Mucosa of rectum (tissue), 2 donors: ENCODE data around the gene NTHL1.

Source experiments
- H3K27ac ChIP-seq, 2 donors: one replicate each; pipeline ENCODE4 v1.7.0; 2013; ENCODE audit warnings: inconsistent platforms in 2 of 2, low read depth in 2 of 2, low read length in 2 of 2
- H3K27me3 ChIP-seq, 2 donors: one replicate each; pipeline ENCODE4 v1.7.0; 2013; ENCODE audit warnings: low read length in 2 of 2; ENCODE audit not compliant: control insufficient read depth in 2 of 2, insufficient read depth in 2 of 2
- H3K36me3 ChIP-seq, 2 donors: one replicate each; pipeline ENCODE4 v1.7.0; 2013; ENCODE audit warnings: low read length in 2 of 2; ENCODE audit not compliant: control insufficient read depth in 2 of 2, insufficient read depth in 2 of 2
- H3K4me1 ChIP-seq, 2 donors: one replicate each; pipeline ENCODE4 v1.7.0; 2013; ENCODE audit warnings: low read length in 2 of 2, mild to moderate bottlenecking in 1 of 2; ENCODE audit not compliant: control insufficient read depth in 2 of 2, insufficient read depth in 2 of 2
- H3K4me3 ChIP-seq, 2 donors: one replicate each; pipeline ENCODE4 v1.7.0; 2013; ENCODE audit warnings: low read length in 2 of 2
- H3K9ac ChIP-seq, 2 donors: one replicate each; pipeline ENCODE4 v1.7.0; 2013; ENCODE audit warnings: low read length in 2 of 2, low read depth in 1 of 2, mild to moderate bottlenecking in 1 of 2
- H3K9me3 ChIP-seq, 2 donors: one replicate each; pipeline ENCODE4 v1.7.0; 2013; ENCODE audit warnings: low read length in 2 of 2; ENCODE audit not compliant: control insufficient read depth in 2 of 2
- donor health status: healthy.
- donor health status: Normal muscosa, but diverticular disease.

The NTHL1 gene

DNA sequence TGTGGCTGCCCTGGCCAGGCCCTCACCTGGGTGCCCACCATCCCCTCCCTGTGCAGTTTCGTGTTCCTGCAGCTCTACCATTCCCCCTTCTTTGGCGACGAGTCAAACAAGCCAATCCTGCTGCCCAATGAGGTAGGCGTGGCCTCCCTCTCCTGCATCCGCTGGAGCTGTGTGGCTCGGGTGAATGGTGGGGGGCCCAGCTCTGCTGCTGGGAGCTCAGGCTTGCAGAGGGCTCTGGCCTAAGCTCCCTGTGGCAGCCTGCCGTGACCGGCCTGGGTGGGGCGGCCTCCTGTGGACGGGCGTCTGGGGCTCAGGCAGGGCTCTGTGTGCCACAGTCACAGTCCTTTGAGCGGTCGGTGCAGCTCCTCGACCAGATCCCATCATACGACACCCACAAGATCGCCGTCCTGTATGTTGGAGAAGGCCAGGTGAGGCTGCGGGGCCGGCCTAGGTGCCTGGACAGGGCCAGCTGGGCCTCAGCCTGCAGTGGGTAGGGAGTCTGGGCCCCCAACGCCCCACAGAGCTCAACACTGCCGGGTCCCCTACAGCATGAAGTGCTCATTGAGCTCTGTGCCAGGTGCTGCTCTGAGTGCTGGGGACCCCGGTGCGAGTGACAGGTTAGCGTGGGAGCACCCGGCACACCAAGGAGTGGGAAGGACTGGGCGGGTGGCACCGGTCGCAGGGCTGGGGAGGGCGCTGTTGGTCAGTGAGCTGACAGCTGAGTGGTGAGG, 37.4 kb upstream of the NTHL1 start:
- Histone ChIP-seq H3K9ac (no peak overlapping the region), H3K27me3 (no peaks in the 10 kb centered on the region), H3K36me3 (peaks cover 53 to 54% of the 10 kb centered on the region in 2 donors), H3K4me1 (peaks cover 10 to 22% of the 10 kb centered on the region in 2 donors), H3K27ac (no peak overlapping the region), H3K9me3 (no peaks in the 10 kb centered on the region), H3K4me3 (no peak overlapping the region)

DNA sequence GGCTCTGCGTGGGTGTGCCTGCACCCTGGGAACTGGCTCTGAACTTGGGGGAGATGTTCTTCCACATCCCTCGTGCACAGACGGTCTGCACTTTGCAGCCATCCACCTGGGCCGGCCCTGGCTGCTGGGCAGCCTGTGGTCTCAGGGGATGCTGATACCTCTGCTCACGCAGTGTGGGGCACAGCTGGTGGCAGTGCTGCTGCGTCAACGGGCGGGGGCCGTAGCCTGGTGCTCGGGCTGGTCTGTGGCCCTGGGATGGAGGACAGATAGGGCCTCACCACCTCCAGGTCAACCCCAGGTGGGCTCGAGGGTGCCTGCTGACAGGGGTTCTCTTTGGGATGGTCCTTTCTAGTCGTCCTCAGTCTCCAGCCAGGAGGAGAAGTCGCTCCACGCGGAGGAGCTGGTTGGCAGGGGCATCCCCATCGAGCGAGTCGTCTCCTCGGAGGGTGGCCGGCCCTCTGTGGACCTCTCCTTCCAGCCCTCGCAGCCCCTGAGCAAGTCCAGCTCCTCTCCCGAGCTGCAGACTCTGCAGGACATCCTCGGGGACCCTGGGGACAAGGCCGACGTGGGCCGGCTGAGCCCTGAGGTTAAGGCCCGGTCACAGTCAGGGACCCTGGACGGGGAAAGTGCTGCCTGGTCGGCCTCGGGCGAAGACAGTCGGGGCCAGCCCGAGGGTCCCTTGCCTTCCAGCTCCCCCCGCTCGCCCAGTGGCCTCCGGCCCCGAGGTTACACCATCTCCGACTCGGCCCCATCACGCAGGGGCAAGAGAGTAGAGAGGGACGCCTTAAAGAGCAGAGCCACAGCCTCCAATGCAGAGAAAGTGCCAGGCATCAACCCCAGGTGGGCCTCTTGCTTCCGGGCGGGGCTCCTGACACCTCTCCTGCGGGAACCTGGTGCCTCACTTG, 36.5 kb upstream of the NTHL1 start:
- no peak overlapping the region for H3K27ac ChIP-seq
- H3K4me1 ChIP-seq: peaks cover 10 to 18% of the 10 kb centered on the region in 2 donors
- peaks cover 57 to 62% of the 10 kb centered on the region in 2 donors for H3K36me3 ChIP-seq
- H3K27me3 ChIP-seq: no peaks in the 10 kb centered on the region
- H3K9ac ChIP-seq: no peak overlapping the region
- H3K4me3 ChIP-seq: no peak overlapping the region
- H3K9me3 ChIP-seq: no peaks in the 10 kb centered on the region

DNA sequence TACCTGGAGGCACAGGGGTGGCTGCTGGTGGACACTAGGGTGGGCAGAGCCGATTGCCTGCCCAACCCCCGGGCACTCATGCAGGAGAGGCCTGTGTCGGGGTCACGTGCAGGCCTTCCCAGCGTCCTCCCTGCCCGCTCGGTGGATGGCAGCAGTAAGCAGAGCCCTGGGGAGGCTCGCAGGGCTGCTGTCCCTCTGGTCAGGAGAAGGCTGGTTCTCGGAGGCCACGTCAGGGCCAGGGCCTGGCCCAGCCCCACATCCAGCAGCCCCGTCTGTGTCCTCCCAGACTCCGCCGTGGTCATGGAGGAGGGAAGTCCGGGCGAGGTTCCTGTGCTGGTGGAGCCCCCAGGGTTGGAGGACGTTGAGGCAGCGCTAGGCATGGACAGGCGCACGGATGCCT, 35.8 kb upstream of the NTHL1 start:
- H3K27ac ChIP-seq: no peak overlapping the region
- H3K9me3 ChIP-seq: no peaks in the 10 kb centered on the region
- H3K9ac ChIP-seq: no peak overlapping the region
- no peak overlapping the region for H3K4me3 ChIP-seq
- H3K4me1 ChIP-seq: peaks cover 10 to 18% of the 10 kb centered on the region in 2 donors
- H3K36me3 ChIP-seq: peaks cover 56 to 65% of the 10 kb centered on the region in 2 donors
- no peaks in the 10 kb centered on the region for H3K27me3 ChIP-seq

DNA sequence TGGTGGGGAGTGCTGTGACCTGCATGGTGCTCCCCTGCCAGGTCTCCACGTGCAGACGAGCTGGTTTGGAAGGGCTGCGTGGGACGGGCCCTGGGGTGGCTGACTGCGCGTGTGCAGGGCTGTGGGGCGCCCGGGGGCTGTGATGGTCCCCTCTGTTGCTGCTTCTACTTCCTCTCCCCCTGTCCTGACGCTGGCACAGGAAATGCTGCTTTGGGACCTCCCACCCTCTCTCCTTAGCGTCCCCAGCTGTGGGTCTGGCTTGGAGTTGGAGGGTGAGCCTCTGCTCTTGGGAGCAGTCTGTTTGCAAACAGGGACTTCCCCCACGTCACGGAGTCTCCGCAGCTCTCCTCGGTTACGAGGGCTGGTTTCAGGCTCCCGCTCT, 35.3 kb upstream of the NTHL1 start:
- H3K36me3 ChIP-seq: peaks cover 51 to 64% of the 10 kb centered on the region in 2 donors

DNA sequence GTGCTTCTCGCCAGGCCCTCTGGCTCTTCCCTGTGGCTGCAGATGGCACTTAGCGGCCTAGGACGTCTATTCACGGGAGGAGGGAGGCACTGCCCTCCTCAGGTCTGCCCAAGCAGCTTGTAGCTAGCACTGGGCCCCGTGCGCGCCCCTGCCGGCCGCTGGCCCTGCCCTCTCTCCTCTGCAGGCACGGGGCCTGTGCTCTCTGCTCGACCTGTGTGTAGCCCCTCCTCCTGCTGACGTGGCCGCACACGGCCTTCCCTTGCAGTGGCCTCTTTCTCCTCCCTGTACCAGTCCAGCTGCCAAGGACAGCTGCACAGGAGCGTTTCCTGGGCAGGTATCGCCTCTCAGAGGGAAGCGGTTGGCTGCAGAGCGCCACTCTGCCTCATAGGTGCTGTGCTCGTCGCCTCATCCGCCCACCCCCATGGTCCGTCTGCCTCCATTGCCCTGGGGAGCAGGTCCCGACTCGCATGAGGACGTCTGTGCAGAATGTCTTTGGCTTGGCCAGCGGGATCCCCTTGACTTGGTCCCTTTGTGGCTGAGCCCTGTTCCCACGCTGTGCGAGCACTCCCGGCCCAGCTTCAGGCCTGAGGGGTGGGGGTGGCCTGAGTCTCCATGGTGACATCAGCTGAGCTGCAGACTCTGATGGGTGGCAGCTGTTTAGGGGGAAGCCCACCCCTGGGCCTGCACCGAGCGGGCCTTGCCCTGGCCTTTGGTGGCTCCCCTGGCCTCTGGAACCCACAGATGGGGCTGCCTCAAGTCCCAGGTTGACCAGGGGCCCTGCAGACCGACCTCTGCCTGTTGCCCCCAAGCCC, 34.7 kb upstream of the NTHL1 start:
- no peaks in the 10 kb centered on the region for H3K27me3 ChIP-seq
- peak overlapping the region in 1 of 2 donors; percentile 10 for H3K4me3 ChIP-seq
- H3K27ac ChIP-seq: peak overlapping the region; percentile 28 to 48
- H3K36me3 ChIP-seq: peaks cover 48 to 65% of the 10 kb centered on the region in 2 donors
- H3K9me3 ChIP-seq: no peaks in the 10 kb centered on the region
- H3K4me1 ChIP-seq: peaks cover 10 to 15% of the 10 kb centered on the region in 2 donors
- H3K9ac ChIP-seq: peak overlapping the region in 1 of 2 donors; percentile 39

More for the DNA sequence above, 35.3 kb upstream of the NTHL1 start:
- Histone ChIP-seq H3K4me3 (peak overlapping the region in 1 of 2 donors; percentile 10), H3K4me1 (peaks cover 10 to 17% of the 10 kb centered on the region in 2 donors), H3K27me3 (no peaks in the 10 kb centered on the region), H3K9me3 (no peaks in the 10 kb centered on the region), H3K9ac (peak overlapping the region in 1 of 2 donors; percentile 39), H3K27ac (peak overlapping the region in 1 of 2 donors; percentile 48)

DNA sequence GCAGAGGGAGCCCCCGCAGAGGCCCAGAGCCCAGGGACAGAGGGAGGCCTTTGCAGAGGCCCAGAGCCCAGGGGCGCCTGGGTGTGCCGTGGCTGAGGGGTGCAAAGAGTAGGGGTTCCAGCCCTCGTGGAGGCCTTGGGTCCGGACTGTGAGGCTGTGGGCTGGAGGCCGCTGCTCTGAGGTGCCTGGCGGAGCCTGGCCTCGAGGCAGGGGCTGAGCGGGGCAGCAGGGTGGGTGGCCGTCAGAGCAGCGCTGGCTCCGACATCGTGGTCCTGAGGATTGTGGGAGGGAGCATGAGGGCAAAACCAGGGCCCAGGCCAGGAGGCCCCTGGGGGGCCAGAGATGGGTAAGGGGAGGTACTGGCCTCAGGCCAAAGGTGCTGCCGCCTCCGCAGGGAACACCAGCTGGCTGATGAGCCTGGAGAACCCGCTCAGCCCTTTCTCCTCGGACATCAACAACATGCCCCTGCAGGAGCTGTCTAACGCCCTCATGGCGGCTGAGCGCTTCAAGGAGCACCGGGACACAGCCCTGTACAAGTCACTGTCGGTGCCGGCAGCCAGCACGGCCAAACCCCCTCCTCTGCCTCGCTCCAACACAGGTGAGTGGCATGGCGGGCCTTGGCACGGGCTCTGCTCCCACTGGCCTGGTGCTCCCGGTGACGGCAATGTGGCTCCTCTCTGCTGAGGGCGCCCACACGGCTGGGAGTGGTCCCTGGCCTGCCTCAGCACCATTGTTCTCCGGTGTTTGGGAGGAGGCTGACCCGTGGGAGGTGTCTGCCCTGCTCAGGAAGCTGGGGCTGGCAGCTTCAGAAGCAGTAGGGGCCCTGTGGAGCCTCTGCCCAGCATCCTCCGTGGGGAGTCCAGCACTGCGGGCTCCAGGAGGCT, 33.8 kb upstream of the NTHL1 start:
- Histone ChIP-seq H3K27ac (peak overlapping the region; percentile 9 to 13), H3K9ac (no peak overlapping the region)

DNA sequence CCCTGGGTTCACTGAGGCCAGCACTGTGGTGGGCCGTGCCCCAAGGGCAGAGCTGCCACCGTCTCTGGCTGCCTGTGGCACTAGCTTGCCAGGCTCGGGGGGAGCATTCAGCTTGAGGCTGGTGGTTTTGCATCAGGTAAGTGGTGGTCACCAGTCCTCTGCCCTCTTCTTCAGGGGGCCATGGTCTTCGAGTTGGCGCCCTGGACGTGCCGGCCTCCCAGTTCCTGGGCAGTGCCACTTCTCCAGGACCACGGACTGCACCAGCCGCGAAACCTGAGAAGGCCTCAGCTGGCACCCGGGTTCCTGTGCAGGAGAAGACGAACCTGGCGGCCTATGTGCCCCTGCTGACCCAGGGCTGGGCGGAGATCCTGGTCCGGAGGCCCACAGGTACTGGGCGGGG, 32.4 kb upstream of the NTHL1 start:
- Histone ChIP-seq H3K4me1 (peaks cover 10 to 15% of the 10 kb centered on the region in 2 donors), H3K4me3 (no peak overlapping the region), H3K27ac (no peak overlapping the region), H3K9me3 (no peaks in the 10 kb centered on the region), H3K36me3 (peaks cover 40 to 51% of the 10 kb centered on the region in 2 donors), H3K27me3 (no peaks in the 10 kb centered on the region), H3K9ac (no peak overlapping the region)

More for the DNA sequence above, 33.8 kb upstream of the NTHL1 start:
- Histone ChIP-seq H3K27me3 (no peaks in the 10 kb centered on the region), H3K36me3 (peaks cover 42 to 57% of the 10 kb centered on the region in 2 donors), H3K4me1 (peaks cover 10 to 15% of the 10 kb centered on the region in 2 donors), H3K9me3 (no peaks in the 10 kb centered on the region), H3K4me3 (no peak overlapping the region)

DNA sequence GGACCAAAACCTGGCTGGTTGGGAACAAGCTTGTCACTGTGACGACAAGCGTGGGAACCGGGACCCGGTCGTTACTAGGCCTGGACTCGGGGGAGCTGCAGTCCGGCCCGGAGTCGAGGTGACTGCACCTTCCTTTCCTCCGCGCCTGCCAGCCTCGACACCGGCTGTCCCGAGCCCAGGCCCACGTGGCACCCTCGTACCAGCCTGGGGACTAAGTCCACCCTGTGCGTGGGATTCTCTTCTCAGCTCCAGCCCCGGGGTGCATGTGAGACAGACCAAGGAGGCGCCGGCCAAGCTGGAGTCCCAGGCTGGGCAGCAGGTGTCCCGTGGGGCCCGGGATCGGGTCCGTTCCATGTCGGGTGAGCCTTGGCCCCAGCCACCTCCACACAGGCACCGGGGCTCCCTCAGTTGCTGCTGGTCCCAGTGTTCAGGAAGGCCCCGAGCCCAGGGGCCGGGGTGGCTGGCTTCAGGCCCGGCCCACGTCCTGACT, 31.7 kb upstream of the NTHL1 start:
- peaks cover 10 to 15% of the 10 kb centered on the region in 2 donors for H3K4me1 ChIP-seq
- no peaks in the 10 kb centered on the region for H3K27me3 ChIP-seq
- H3K36me3 ChIP-seq: peaks cover 42 to 46% of the 10 kb centered on the region in 2 donors
- no peaks in the 10 kb centered on the region for H3K9me3 ChIP-seq
- no peak overlapping the region for H3K4me3 ChIP-seq
- no peak overlapping the region for H3K9ac ChIP-seq
- no peak overlapping the region for H3K27ac ChIP-seq

DNA sequence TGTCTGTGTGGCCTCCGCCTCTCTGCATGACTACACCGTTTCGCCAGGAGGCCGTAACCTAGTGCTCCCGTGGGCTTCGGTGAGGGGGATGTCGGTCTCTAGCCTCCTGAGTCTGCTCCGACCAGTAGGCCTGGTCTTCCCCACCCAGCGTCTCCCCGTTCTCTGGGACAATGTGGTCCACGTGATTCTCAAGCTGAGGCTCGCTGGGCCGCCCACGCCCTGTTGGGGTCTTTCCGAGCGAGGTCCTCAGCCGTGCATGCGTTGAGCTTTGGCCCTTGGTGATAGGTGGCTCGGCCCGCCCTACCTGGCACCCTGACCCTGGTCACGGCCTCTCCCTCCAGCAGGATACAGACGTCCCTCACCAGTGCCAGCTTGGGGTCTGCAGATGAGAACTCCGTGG, 31.1 kb upstream of the NTHL1 start:
- Histone ChIP-seq H3K27me3 (no peaks in the 10 kb centered on the region), H3K9me3 (no peaks in the 10 kb centered on the region), H3K9ac (no peak overlapping the region), H3K4me1 (peaks cover 10 to 15% of the 10 kb centered on the region in 2 donors), H3K4me3 (no peak overlapping the region), H3K27ac (no peak overlapping the region), H3K36me3 (peaks cover 44 to 45% of the 10 kb centered on the region in 2 donors)
